HAP-1 (cell line): Measurements from ENCODE around the gene REEP5.
"Not testable (repeated sequence)": the region's sequence is repeated elsewhere in the genome, so short reads cannot be mapped to it uniquely, and the experiment has no call there.

Experiments used
- DNase-seq, 2 experiments: peaks; one replicate each; pipeline ENCODE4 v3.0.0-alpha.2; 2016 to 2020; ENCODE audit warnings: low spot score in 2 of 2
- H3K27me3 ChIP-seq: fragments of 250-450 bp; sonication (Bioruptor Pico); 2 replicates; pipeline ENCODE4 v1.5.1; 2020; ENCODE audit warnings: low read depth, mild to moderate bottlenecking, moderate library complexity
- H3K36me3 ChIP-seq: fragments of 250-450 bp; sonication (Bioruptor Pico); replicated peaks from 2 replicates; pipeline ENCODE4 v1.5.1; 2020; ENCODE audit warnings: mild to moderate bottlenecking
- H3K4me1 ChIP-seq: fragments of 250-450 bp; sonication (Bioruptor Pico); 2 replicates; pipeline ENCODE4 v1.5.1; 2020; ENCODE audit warnings: mild to moderate bottlenecking
- H3K4me3 ChIP-seq: fragments of 250-450 bp; sonication (Bioruptor Pico); 2 replicates; pipeline ENCODE4 v1.5.1; 2020; ENCODE audit warnings: mild to moderate bottlenecking, moderate library complexity
- H3K9me3 ChIP-seq: fragments of 250-450 bp; sonication (Bioruptor Pico); 2 replicates; pipeline ENCODE4 v1.5.1; 2020; ENCODE audit warnings: mild to moderate bottlenecking, moderate library complexity
- in situ Hi-C: fragments of 300-500 bp; cut with MboI; formaldehyde crosslinking; loops from 3 replicates; pipeline ENCODE4 v1.14.3; 2020; ENCODE audit warnings: low sequenced_read_pairs, inconsistent platforms, mixed read lengths

Gene REEP5

DNA sequence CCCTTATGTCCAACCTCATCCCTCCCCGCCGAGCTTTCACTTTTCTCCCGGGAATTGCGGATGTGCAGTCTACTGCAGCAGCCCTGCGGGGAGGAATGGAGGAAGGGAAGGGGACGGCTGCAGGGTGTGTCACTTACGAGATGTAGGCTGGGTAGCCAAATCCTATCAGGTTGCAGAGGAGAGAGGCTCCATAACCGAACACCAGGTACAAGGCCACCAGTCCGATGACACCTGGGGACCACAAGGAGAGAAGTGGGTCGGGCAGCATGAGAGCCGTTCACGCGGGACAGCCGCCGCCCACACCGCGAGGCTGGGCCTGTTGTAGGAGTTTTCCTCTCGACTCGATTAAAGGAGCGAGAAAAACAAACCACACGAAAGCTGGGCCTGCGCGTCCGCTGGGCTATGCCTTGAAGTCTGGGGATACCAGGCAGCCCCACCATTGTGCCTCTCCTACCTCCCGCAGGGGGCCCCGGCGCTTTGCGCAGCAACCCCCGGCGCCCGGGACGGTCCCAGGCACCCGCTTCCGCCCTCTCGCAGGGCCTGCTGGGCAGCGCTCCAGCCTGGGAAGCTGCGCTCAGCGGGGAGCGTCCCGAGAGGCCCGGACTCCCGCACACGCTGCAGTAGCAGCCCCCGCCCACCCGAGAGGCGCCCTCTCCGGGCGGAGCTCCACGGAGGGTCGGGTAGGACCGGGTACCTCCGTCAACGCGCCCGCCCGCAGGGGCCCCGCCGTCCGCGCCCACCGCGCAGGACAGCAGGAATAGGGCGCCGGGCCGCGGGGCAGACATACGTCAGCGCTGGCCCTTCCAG is 798 bp downstream of the REEP5 start:
- Histone ChIP-seq H3K4me3 (peak overlapping the region; percentile 99), H3K9me3 (no peaks in the 10 kb centered on the region), H3K27me3 (no peaks in the 10 kb centered on the region), H3K36me3 (peaks cover 37% of the 10 kb centered on the region), H3K4me1 (peaks cover 9% of the 10 kb centered on the region)
- peak; percentile 47 to 76 for DNase-seq
- in situ Hi-C loops = no loop called here

GRCh38 chr5:112919972-112920371 is 2.1 kb downstream of the REEP5 start:
- DNase-seq = no peak
- Histone ChIP-seq H3K9me3 (no peaks in the 10 kb centered on the region), H3K27me3 (no peaks in the 10 kb centered on the region), H3K4me3 (no peak overlapping the region), H3K36me3 (peaks cover 41% of the 10 kb centered on the region), H3K4me1 (peaks cover 9% of the 10 kb centered on the region)
- in situ Hi-C loops = no loop called here

DNA sequence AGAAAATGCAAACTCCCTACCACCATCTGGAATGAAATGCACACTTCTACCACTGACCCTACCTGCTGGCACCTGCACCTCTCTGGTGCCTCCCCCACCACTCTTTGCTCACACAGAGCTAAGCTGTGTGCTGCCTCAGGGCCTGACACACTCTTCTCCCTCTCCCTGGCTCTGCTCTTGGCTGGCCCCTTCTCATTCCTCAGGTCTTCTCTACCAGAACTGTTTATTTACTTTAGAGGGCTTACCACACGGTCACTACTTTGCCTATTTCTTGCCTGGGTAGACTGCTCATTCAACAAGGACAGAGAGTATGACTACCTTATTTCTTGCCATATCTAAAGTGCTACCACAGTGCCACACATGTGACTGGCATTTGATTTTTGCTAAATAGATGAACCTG is 3.3 kb downstream of the REEP5 start:
- Histone ChIP-seq H3K27me3 (no peaks in the 10 kb centered on the region), H3K36me3 (peaks cover 41% of the 10 kb centered on the region), H3K9me3 (no peaks in the 10 kb centered on the region), H3K4me1 (peaks cover 9% of the 10 kb centered on the region), H3K4me3 (no peak overlapping the region)
- DNase-seq = no peak
- in situ Hi-C loops = no loop called here

DNA sequence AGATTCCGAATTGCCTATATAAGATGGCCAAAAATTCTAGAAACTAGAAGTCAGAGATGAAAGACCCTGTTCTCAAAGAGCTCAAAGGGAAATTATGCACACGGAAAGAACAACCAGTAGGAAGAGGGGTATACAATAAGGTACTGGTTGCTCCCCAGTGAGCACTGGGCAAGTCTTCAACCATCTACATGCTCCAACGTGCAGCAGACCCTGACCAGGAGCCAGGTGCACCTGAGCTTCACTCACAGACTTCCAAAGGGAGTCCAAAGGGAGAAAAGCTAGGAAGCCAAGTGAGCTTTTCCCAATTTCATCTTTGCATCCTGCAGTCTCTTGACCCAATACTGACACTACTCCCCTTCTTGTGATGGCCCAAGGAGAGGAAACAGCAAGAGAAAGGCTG is 3.9 kb downstream of the REEP5 start:
- no peaks in the 10 kb centered on the region for H3K9me3 ChIP-seq
- in situ Hi-C loops = no loop called here
- H3K27me3 ChIP-seq = no peaks in the 10 kb centered on the region
- no peak overlapping the region for H3K4me3 ChIP-seq
- peaks cover 41% of the 10 kb centered on the region for H3K36me3 ChIP-seq
- DNase-seq = no peak
- peaks cover 9% of the 10 kb centered on the region for H3K4me1 ChIP-seq

GRCh38 chr5:112917453-112917995 is 4.5 kb downstream of the REEP5 start:
- peak in 1 of 2 experiments; percentile 34 for DNase-seq
- Histone ChIP-seq H3K9me3 (no peaks in the 10 kb centered on the region), H3K4me1 (peaks cover 7% of the 10 kb centered on the region), H3K4me3 (no peak overlapping the region), H3K36me3 (peaks cover 41% of the 10 kb centered on the region), H3K27me3 (no peaks in the 10 kb centered on the region)
- in situ Hi-C loops = no loop called here

GRCh38 chr5:112915831-112916230 is 6.2 kb downstream of the REEP5 start:
- H3K36me3 ChIP-seq = peaks cover 42% of the 10 kb centered on the region
- H3K4me3 ChIP-seq = no peak overlapping the region
- DNase-seq = no peak
- peaks cover 12% of the 10 kb centered on the region for H3K4me1 ChIP-seq
- in situ Hi-C loops = no loop called here
- H3K27me3 ChIP-seq = no peaks in the 10 kb centered on the region
- no peaks in the 10 kb centered on the region for H3K9me3 ChIP-seq

- Histone ChIP-seq H3K4me1 (peaks cover 13% of the 10 kb centered on the region), H3K9me3 (no peaks in the 10 kb centered on the region), H3K27me3 (no peaks in the 10 kb centered on the region), H3K4me3 (no peak overlapping the region), H3K36me3 (peaks cover 44% of the 10 kb centered on the region)
- in situ Hi-C loops = no loop called here
- DNase-seq = no peak
Observed at GRCh38 chr5:112914584-112914983, 7.4 kb downstream of the REEP5 start.

DNA sequence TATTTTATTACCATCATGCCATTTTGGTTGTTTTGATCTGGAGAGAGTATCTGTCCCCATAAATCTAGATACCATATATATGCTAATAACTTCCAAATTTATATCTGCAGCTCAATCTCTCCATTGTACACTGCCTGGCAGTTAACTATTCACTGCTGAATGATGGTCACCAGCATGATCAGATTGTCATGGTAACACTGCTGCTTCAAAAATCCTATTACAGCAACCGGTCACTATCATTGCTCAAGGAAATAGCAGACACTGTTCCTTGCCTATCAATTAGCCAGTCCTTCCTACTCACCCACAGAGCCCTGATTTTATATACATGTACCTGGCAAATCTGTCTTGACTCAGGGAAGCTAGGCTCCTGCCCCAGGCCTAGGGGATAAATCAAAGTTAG is 11.5 kb downstream of the REEP5 start:
- peaks cover 13% of the 10 kb centered on the region for H3K4me1 ChIP-seq
- no peaks in the 10 kb centered on the region for H3K27me3 ChIP-seq
- no peak overlapping the region for H3K4me3 ChIP-seq
- in situ Hi-C loops = no loop called here
- H3K36me3 ChIP-seq = peaks cover 18% of the 10 kb centered on the region
- peak; percentile 14 to 49 for DNase-seq
- H3K9me3 ChIP-seq = no peaks in the 10 kb centered on the region

- H3K9me3 ChIP-seq = no peaks in the 10 kb centered on the region
- in situ Hi-C loops = no loop called here
- H3K4me1 ChIP-seq = peaks cover 13% of the 10 kb centered on the region
- DNase-seq = no peak
- H3K36me3 ChIP-seq = peaks cover 18% of the 10 kb centered on the region
- H3K27me3 ChIP-seq = no peaks in the 10 kb centered on the region
- no peak overlapping the region for H3K4me3 ChIP-seq
Observed at GRCh38 chr5:112908854-112909253, 13.2 kb downstream of the REEP5 start.

DNA sequence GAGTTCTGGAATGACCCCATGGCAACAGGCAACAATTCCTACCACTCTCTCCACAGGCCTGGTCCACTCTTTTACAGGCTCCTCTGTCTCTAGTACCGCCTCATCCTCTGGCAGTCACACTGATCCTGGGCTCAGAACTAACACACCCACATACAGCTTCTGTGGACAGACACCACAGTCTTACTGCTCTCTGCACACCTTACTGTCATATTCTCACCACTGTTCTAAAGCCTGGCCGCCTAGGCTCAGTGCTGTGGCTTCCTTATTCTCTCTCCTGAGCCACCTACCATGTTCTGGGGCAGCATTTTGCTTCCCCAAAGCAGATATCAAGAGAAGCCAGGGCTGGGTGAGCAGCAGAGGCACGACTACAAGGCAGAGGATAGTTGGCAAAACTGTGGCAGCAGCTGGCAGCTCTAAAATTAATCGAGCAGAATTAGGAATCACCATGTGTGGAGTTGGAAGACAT is 14.8 kb downstream of the REEP5 start:
- peaks cover 21% of the 10 kb centered on the region for H3K36me3 ChIP-seq
- DNase-seq = no peak
- in situ Hi-C loops = no loop called here

GRCh38 chr5:112906637-112907036 is 15.4 kb downstream of the REEP5 start:
- Histone ChIP-seq H3K9me3 (no peaks in the 10 kb centered on the region), H3K27me3 (no peaks in the 10 kb centered on the region), H3K36me3 (peaks cover 22% of the 10 kb centered on the region), H3K4me1 (peaks cover 6% of the 10 kb centered on the region), H3K4me3 (no peak overlapping the region)
- in situ Hi-C loops = no loop called here
- no peak for DNase-seq

More for the DNA sequence above, 14.8 kb downstream of the REEP5 start:
- peaks cover 10% of the 10 kb centered on the region for H3K4me1 ChIP-seq
- no peaks in the 10 kb centered on the region for H3K27me3 ChIP-seq
- no peaks in the 10 kb centered on the region for H3K9me3 ChIP-seq
- H3K4me3 ChIP-seq = no peak overlapping the region

DNA sequence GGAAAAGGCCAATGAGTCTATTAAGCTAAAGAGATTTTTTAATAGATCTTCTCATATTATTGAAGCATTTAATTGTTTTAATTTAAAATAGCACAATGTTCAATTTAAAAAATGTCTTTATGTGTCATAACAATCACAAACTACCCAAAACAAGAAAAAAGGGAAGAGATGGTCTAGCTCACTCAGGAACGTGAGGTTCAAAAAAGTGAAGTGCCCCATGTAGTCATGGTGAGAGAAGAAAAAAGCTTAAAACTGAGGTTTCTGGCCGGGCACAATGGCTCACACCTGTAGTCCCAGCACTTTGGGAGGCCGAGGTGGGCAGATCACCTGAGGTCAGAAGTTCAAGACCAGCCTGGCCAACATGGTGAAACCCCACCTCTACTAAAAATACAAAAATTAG is 17.0 kb downstream of the REEP5 start:
- H3K36me3 ChIP-seq = peaks cover 21% of the 10 kb centered on the region
- H3K4me1 ChIP-seq, in situ Hi-C loops, H3K4me3 ChIP-seq, H3K27me3 ChIP-seq, H3K9me3 ChIP-seq, DNase-seq: not testable (repeated sequence)

DNA sequence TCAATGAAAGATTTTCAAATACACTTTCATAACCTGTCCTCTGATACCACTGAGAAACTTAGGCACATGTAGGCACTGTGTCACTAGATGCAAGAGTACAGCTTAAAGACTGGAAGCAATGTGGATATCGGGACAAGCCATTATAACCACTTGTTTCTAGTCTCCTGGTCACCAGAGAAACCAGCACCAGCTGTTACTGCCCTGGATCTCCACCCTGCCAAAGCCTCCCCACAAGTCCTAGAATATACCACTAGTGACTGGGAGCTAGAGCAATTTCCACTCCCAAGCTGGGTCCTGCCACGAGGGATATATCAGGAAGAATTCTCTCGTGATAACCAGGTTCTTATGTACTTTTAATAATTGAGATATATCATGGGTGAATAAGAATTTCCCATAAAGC is 19.5 kb downstream of the REEP5 start:
- Histone ChIP-seq H3K9me3 (no peaks in the 10 kb centered on the region), H3K36me3 (peaks cover 28% of the 10 kb centered on the region), H3K27me3 (no peaks in the 10 kb centered on the region), H3K4me1 (no peaks in the 10 kb centered on the region), H3K4me3 (no peak overlapping the region)
- in situ Hi-C loops = no loop called here
- no peak for DNase-seq

DNA sequence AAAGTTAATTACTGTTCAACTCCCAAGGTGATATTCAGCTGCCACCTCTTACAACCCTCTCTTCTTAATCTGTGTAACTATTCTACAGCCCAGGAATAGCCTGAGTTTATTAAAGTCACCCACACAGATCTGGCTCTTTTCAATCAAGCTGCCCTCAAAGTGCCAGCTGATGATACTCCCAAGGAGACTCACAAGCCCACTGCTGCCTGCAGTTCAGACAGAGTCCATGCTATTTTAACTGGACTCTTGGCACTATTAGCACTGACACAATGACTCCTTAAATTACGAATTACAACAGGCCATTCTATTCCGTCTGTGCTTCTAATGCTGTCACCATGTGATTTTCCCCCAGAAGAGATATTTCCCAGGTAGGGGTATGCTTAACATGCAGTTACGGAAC is 26.3 kb downstream of the REEP5 start:
- in situ Hi-C loops = no loop called here

More for the DNA sequence above, 26.3 kb downstream of the REEP5 start:
- Histone ChIP-seq H3K9me3 (no peaks in the 10 kb centered on the region), H3K36me3 (peaks cover 34% of the 10 kb centered on the region), H3K4me1 (no peaks in the 10 kb centered on the region), H3K4me3 (no peak overlapping the region), H3K27me3 (no peaks in the 10 kb centered on the region)
- DNase-seq = no peak
